Measurements from ENCODE around the gene ARL8A.
"Not testable (repeated sequence)": the region's sequence is repeated elsewhere in the genome, so short reads cannot be mapped to it uniquely, and the experiment has no call there.

Gene ARL8A

DNA sequence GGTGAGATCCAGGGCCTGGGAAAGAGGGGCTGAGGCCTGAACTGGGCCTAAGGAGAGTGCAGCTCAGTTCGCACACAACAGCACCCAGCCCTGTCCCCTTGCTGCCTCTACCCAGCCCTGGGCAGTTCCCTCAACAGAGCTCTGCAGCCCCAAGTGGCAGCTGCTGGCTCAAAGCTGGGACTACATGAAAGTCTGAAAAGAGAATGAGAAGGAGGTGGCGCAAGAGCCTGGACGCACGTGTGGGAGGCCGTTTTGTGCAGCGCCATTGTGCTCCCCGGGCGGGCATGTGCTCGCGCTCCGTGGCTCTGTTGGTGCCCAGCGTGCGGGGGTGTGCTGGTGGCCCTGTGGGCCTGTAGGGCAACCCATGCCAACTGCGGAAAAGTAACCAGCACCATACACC, 11.5 kb downstream of the ARL8A start:
- no peak for DNase-seq

GRCh38 chr1:202131956-202132821, 12.3 kb downstream of the ARL8A start:
- DNase-seq: no peak

DNA sequence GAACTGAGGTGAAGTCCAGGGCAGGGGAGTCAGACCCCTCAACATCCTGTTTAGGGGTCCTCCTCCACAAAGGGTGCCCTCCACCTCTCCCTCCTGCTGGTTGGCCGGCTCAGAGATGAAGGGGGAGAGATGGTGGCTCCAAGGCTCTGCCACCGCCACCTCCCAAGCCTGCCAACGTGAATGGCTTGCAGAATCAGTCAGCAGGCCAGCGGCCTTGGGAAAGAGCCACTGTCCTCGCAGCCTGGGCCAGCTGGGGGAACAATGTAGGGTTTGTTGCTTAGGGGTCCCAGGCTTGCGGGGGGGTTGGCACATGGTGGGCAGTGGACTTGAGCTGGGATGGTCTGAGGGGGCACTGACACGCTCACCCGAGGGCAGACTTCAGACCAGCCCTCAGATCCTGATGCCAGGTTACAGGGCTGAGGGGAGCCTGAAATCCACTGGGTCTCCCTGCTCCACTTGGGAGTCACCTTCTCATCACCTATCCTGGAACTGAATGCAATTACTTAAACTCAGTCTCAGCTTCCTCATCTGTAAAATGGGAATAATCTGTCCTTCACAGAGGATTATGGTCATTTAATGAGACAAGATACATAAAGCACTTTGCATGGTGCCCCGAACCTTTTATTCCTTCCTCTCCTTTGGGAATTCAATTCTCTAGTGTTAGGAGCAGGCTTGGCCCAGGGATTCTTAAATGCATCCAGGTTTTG, 13.6 kb downstream of the ARL8A start:
- no peak for DNase-seq

GRCh38 chr1:202130297-202130721, 14.2 kb downstream of the ARL8A start:
- DNase-seq: no peak

DNA sequence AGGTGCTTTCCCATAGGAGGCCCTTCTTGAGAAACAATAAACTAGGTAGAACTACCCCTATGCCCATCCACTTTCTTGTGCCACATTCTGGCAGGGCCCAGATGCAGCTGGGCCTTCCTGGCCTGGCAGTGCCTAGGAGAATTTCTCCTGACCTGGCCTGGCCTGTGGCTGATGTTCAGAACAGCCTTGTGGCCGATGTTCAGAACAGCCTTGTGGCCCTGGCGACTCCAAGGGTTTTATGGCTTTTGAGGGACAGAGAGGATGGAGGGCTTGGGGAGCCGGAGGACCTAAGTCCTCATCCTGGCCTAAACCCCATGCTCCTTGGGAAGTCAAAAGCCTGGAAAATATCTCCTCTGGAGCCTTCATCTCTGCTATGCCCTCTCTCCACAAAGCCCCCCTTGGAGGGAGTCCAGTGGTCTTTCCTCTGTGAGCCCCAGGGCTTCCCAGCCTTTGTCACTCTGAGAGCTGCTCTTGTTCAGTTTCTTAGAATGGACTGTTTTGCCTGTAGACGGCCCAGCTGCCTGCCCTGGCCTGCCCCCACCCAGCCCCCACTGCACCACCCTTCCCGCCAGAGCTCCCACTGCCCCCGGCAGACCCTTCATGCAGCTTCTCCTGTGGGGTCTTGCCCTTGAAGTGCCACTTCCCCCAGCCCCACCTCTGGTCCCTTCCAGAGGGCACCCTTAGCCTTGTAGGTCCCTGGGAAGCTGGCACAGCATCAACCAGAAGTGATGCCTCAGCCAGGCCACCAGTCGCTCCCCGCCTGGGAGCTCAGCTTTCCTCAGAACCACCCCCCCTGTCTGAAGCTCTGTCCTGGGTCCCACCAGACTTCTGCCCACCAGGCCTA, 14.9 kb downstream of the ARL8A start:
- no peak for DNase-seq

- DNase-seq: no peak
Measured at GRCh38 chr1:202127836-202128622, 16.5 kb downstream of the ARL8A start.

DNA sequence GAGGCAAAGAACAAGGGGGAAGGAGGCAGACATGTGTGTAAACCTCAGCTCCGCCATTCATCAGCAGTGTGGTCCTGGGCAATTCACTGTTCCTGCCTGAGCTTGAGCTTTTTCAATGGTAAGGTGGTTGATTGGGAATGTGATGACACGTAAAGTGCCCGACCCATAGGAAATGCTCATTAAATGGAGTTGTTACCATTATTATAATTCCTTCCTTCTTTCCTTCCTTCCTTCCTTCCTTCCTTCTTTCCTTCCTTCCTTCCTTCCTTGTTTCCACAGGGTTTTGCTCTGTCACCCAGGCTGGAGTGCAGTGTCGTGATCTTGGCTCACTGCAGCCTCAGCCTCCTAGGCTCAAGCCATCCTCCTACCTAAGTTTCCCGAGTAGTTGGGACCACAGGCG, 17.5 kb downstream of the ARL8A start:
- no peak for DNase-seq

DNA sequence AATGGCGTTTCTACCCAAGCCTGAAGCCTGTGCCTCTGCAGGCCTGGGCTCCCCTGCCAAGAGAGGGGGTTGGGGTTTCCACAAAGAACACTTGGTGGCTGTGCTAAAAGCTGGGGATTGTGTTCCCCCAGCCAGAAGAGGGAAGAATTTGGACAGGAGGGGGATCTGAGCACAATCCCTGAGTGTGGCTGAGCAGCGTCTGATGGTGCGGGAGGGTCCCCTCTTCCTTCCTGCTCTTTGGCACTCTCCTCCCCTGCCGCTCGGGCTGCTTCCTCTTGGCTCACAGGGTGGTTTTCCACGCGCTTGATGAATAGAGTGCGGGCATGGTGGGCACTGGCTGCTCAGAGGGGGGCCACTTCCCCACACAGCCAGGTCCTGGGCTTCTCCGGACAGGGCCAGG, 18.1 kb downstream of the ARL8A start:
- no peak for DNase-seq

GRCh38 chr1:202125611-202126010, 18.9 kb downstream of the ARL8A start:
- DNase-seq: no peak

DNA sequence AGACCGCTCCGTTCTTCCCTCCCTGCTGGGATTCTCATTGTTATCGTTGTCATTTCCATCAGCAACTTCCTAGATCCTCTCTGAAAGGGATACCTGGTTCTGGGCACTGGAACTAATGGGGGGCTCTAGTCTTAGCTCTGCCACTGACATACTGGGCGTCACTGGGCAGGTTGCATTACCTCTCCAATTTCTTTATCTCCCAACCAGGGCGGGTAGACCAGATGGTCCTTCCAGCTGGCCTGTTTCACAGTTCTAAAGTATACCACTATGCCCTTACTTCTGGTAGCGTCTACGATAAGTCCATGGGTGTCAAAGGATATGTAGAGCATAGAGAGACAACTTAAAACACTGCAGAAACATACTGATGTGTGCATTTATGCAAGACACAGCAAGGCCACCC, 20.4 kb downstream of the ARL8A start:
- no peak for DNase-seq

GRCh38 chr1:202123336-202123813, 21.2 kb downstream of the ARL8A start:
- no peak for DNase-seq

DNA sequence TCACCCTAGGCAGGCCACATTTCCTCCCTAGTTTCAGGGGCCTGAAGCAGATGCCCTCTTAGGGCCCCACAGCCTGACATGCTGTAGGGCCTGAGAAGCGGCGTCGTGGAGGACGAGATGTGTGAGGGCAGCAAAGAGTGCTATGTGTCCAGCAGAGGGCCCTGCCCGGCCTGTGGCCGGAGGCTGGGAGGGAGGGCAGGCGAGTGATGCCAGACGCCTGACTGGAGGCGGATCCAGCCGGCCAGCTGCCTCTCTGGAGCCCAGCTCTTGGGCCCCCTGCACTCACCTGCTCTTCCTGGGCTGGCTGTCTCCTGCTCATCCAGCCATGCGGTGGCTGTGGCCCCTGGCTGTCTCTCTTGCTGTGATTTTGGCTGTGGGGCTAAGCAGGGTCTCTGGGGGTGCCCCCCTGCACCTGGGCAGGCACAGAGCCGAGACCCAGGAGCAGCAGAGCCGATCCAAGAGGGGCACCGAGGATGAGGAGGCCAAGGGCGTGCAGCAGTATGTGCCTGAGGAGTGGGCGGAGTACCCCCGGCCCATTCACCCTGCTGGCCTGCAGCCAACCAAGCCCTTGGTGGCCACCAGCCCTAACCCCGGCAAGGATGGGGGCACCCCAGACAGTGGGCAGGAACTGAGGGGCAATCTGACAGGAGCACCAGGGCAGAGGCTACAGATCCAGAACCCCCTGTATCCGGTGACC, 21.8 kb downstream of the ARL8A start, which contains the start of gene GPR37L1:
Gene GPR37L1, plus strand, starts transcription at position 279 of the 697 bp plus-strand sequence. Its CDS starts 47 bp downstream, at position 326.
- peak; percentile 59 for DNase-seq

DNA sequence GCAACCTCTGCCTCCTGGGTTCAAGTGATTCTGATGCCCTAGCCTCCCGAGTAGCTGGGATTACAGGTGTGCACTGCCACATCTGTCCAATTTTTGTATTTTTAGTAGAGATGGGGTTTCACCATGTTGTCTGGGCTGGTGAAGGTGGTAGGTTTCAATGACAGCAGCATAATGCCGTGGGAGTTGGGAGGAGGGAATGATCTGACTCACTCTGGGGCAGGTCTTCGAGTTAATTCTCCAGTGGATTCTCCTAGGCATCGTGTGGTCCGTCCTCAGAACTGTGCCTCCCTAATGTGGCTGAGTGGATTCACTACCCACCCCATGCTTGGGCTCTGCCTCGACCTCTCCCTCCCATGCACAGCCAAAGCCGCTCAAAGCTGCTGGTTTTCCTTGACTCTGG, 23.5 kb downstream of the ARL8A start:
- no peak for DNase-seq

DNA sequence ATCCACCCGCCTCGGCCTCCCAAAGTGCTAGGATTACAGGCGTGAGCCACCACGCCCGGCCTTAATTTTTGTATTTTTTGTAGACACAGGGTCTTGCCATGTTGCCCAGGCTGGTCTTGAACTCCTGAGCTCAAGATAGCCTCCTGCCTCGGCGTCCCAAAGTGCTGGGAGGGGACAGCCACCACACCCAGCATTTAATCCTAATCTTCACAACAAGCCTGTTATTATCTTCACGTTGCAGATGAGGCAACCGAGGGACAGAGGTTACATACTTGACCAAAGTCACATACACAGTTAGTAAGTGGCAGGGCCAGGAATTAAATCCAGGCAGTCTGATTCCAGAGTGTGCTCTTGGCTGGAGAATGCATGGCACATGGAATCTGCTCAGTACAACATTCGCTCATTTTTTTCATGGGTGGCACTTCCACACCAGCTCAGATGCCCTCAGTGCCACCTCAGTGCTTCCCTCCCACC, 26.6 kb downstream of the ARL8A start:
- DNase-seq: no peak

- no peak for DNase-seq
Measured at GRCh38 chr1:202116287-202116686, 28.2 kb downstream of the ARL8A start.

- DNase-seq: no peak
Measured at GRCh38 chr1:202113690-202114300, 30.7 kb downstream of the ARL8A start.

- peak; percentile 48 for DNase-seq
Measured at GRCh38 chr1:202112859-202113689, 31.5 kb downstream of the ARL8A start.

GRCh38 chr1:202111589-202111988, 32.9 kb downstream of the ARL8A start:
- DNase-seq: not testable (repeated sequence)

- DNase-seq: no peak
Measured at GRCh38 chr1:202110977-202111376, 33.6 kb downstream of the ARL8A start.
